IMR-90 (cell line): ENCODE results near the gene SUPT3H. TPM values are rescaled to one million over a fixed set of nuclear protein-coding genes. Genes with fewer than 3 reads are reported as not detected.

ENCODE experiments used
- ATAC-seq: fragments of 200-7000 bp; cut with Tn5 transposase; 2 replicates; pipeline ENCODE4 v1.9.1; 2020; ENCODE audit warnings: low read depth, mild to moderate bottlenecking, moderate library complexity
- BruUV-seq: library from RNA; stranded (reverse); fragments of 400-500 nt; replicated peaks from 2 replicates; lab custom pipeline; 2021; lab: Mats Ljungman, UMichigan
- CTCF ChIA-PET: fragments of 300-600 bp; formaldehyde crosslinking; extraction: SDS; loops from one replicate; lab custom pipeline; 2021; ENCODE audit warnings: antibody characterized with exemption; lab: Yijun Ruan, JAX
- POLR2A ChIA-PET: fragments of 300-600 bp; sonication (Branson Sonifier 250); formaldehyde crosslinking; loops from one replicate; lab custom pipeline; 2022; ENCODE audit warnings: antibody characterized with exemption; ENCODE audit not compliant: unreplicated experiment; lab: Charles Lee
- DNase-seq: peaks from one replicate; pipeline ENCODE4 v3.0.0; 2013
- H2AFZ ChIP-seq: replicated peaks from 2 replicates; pipeline ENCODE3; 2013; ENCODE audit warnings: low read length, mild to moderate bottlenecking; ENCODE audit not compliant: poor library complexity
- H2AK5ac ChIP-seq: 2 replicates; pipeline ENCODE4 v1.6.1; 2013; ENCODE audit warnings: low read depth, low read length, inconsistent platforms
- H2AK9ac ChIP-seq: replicated peaks from 2 replicates; pipeline ENCODE3; 2013; ENCODE audit warnings: mild to moderate bottlenecking, low read depth, low read length, moderate library complexity; ENCODE audit not compliant: poor library complexity
- H2BK120ac ChIP-seq: 2 replicates; pipeline ENCODE4 v1.6.1; 2013; ENCODE audit warnings: low read depth, low read length, inconsistent platforms
- H2BK15ac ChIP-seq: 3 replicates; pipeline ENCODE4 v1.6.1; 2013; ENCODE audit warnings: low read depth, low read length, inconsistent platforms
- H2BK20ac ChIP-seq: 2 replicates; pipeline ENCODE4 v1.6.1; 2013; ENCODE audit warnings: low read depth, mild to moderate bottlenecking, inconsistent platforms, low read length, moderate library complexity
- H2BK5ac ChIP-seq: 2 replicates; pipeline ENCODE4 v1.6.1; 2013; ENCODE audit warnings: mild to moderate bottlenecking, low read depth, low read length, inconsistent platforms; ENCODE audit not compliant: poor library complexity, severe bottlenecking
- H3K14ac ChIP-seq: replicated peaks from 2 replicates; pipeline ENCODE4 v1.6.1; 2013; ENCODE audit warnings: low read depth, low read length, inconsistent platforms
- H3K18ac ChIP-seq: 2 replicates; pipeline ENCODE4 v1.6.1; 2013; ENCODE audit warnings: low read depth, low read length, control low read depth
- H3K23ac ChIP-seq: 2 replicates; pipeline ENCODE4 v1.6.1; 2013; ENCODE audit warnings: low read depth, low read length, inconsistent platforms
- H3K27ac ChIP-seq: 2 replicates; pipeline ENCODE4 v1.5.1; 2013; ENCODE audit warnings: mild to moderate bottlenecking, control low read depth, low read length; ENCODE audit not compliant: insufficient read depth
- H3K27me3 ChIP-seq: 2 replicates; pipeline ENCODE4 v1.6.1; 2013; ENCODE audit warnings: low read length; ENCODE audit not compliant: control insufficient read depth, insufficient read depth
- H3K36me3 ChIP-seq: 2 replicates; pipeline ENCODE4 v1.6.1; 2013; ENCODE audit warnings: low read length, mixed read lengths; ENCODE audit not compliant: control insufficient read depth, insufficient read depth
- H3K4ac ChIP-seq: 2 replicates; pipeline ENCODE4 v1.6.1; 2013; ENCODE audit warnings: low read depth, low read length, inconsistent platforms
- H3K4me1 ChIP-seq: 2 replicates; pipeline ENCODE4 v1.6.1; 2013; ENCODE audit warnings: low read length, mixed read lengths; ENCODE audit not compliant: control insufficient read depth, insufficient read depth
- H3K4me2 ChIP-seq: 2 replicates; pipeline ENCODE4 v1.6.1; 2013; ENCODE audit warnings: low read depth, mild to moderate bottlenecking, control low read depth, low read length, moderate library complexity
- H3K4me3 ChIP-seq: 2 replicates; pipeline ENCODE4 v1.5.1; 2013; ENCODE audit warnings: low read depth, mild to moderate bottlenecking, control low read depth, low read length, moderate library complexity; ENCODE audit not compliant: insufficient read depth
- H3K56ac ChIP-seq: 2 replicates; pipeline ENCODE4 v1.6.1; 2013; ENCODE audit warnings: low read length, inconsistent platforms; ENCODE audit not compliant: insufficient read depth; ENCODE audit errors: extremely low read depth
- H3K79me1 ChIP-seq, 2 experiments: 2 replicates each; pipeline ENCODE4 v1.6.1; 2013; ENCODE audit warnings: low read length in 2 of 2, inconsistent platforms in 1 of 2, low read depth in 1 of 2
- H3K9ac ChIP-seq: 2 replicates; pipeline ENCODE4 v1.6.1; 2013; ENCODE audit warnings: low read depth, low read length, control low read depth
- H3K9me1 ChIP-seq: 2 replicates; pipeline ENCODE4 v1.6.1; 2013; ENCODE audit warnings: low read length, inconsistent platforms; ENCODE audit not compliant: insufficient read depth
- H3K9me3 ChIP-seq: 2 replicates; pipeline ENCODE4 v1.6.1; 2013; ENCODE audit warnings: low read length; ENCODE audit not compliant: control insufficient read depth, insufficient read depth
- H4K20me1 ChIP-seq: 2 replicates; pipeline ENCODE4 v1.6.1; 2013; ENCODE audit warnings: low read length, inconsistent platforms; ENCODE audit not compliant: insufficient read depth
- H4K5ac ChIP-seq: 2 replicates; pipeline ENCODE4 v1.6.1; 2013; ENCODE audit warnings: mild to moderate bottlenecking, low read depth, low read length, control low read depth
- H4K8ac ChIP-seq, 2 experiments: 2 replicates each; pipeline ENCODE4 v1.6.1; 2013; ENCODE audit warnings: low read depth in 2 of 2, low read length in 2 of 2, control low read depth in 1 of 2, inconsistent platforms in 1 of 2
- H4K91ac ChIP-seq: 2 replicates; pipeline ENCODE4 v1.6.1; 2013; ENCODE audit warnings: low read depth, low read length, inconsistent platforms; ENCODE audit not compliant: insufficient read depth
- FOS ChIP-seq: fragments of 150-350 bp; IDR thresholded peaks from 2 replicates; pipeline ENCODE4 v1.6.1; 2016; ENCODE audit warnings: low read depth, low read length
- RCOR1 ChIP-seq: IDR thresholded peaks from 2 replicates; pipeline ENCODE4 v1.6.1; 2012; ENCODE audit warnings: mild to moderate bottlenecking, low read length, improper control_type of control experiment; ENCODE audit not compliant: insufficient replicate concordance
- RFX5 ChIP-seq: IDR thresholded peaks from 2 replicates; pipeline ENCODE4 v1.8.0; 2012; ENCODE audit warnings: low read depth, mild to moderate bottlenecking, low read length, moderate library complexity
- dilution Hi-C: fragments of 300-500 bp; cut with HindIII; formaldehyde crosslinking; loops from one replicate; pipeline ENCODE4 v1.14.3; 2018; ENCODE audit warnings: low sequenced_read_pairs; ENCODE audit not compliant: unreplicated experiment
- in situ Hi-C: fragments of 300-500 bp; cut with MboI; formaldehyde crosslinking; loops from 3 replicates; pipeline ENCODE4 v1.14.3; 2019; ENCODE audit warnings: low sequenced_read_pairs, inconsistent platforms, mixed read lengths
- intact Hi-C: fragments of 100-400 bp; cut with micrococcal nuclease; formaldehyde crosslinking; loops from 2 replicates; pipeline ENCODE4 v1.10.0; 2022
- polyA plus RNA-seq, 3 experiments: library from polyadenylated mRNA; depleted of rRNA; stranded (reverse); fragments of >200 nt; gene quantifications; 2 replicates each; pipeline ENCODE4 v1.2.3, GENCODE V29; 2012; ENCODE audit warnings: low replicate concordance in 1 of 3
- total RNA-seq: library from RNA; depleted of rRNA; stranded (reverse); fragments of >200 nt; gene quantifications from 2 replicates; pipeline ENCODE4 v1.2.3, GENCODE V29; 2012

Gene SUPT3H
- total and polyA plus RNA-seq, 2 of the 4 experiments (the other 2 are of a cell fraction) = 4.5 to 5.0 TPM

DNA sequence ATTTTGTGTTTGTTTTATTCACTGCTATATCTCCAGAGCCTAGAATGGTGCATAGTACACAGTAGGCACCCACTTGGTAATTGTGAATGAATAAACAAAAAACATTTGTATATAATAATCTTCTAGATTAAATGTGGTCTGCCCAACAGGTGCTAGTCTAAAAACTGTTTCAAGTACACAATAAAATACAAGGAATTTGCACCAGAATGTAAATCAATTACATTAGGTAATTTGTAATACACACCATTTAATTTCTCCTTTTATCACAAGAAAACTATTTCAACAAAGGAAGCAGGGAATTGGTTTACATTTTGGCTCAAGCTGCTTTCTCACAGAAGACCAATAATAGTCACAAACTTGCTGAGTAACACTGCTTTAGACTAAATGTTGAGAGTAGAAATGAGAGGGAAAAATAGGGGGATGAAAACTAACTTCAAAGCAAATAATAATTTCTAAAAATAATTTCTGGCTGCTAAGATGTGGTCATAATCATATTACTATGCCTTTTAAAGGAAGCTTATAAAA, 27.5 kb downstream of the SUPT3H start:
- dilution Hi-C loops (no loop called here), in situ Hi-C loops (no loop called here), intact Hi-C loops (no loop called here)
- H3K4me3 ChIP-seq = no peak overlapping the region
- DNase-seq = peak; percentile 33
- no peaks in the 10 kb centered on the region for H4K20me1 ChIP-seq
- H3K4ac ChIP-seq = no peak overlapping the region
- H4K91ac ChIP-seq = no peak overlapping the region
- no peak overlapping the region for H2BK120ac ChIP-seq
- H3K4me2 ChIP-seq = no peak overlapping the region
- no peak; the same call in 1 of the 2 replicates for ATAC-seq
- no peak overlapping the region for H3K14ac ChIP-seq
- H3K36me3 ChIP-seq = no peaks in the 10 kb centered on the region
- 0 out of 2 replicates have a peak, but pooled peaks cover 2% of the 10 kb centered on the region for H3K9me1 ChIP-seq
- H2BK20ac ChIP-seq = no peak overlapping the region
- H2AK5ac ChIP-seq = no peak overlapping the region
- no peak overlapping the region for H3K56ac ChIP-seq
- H3K23ac ChIP-seq = no peak overlapping the region
- CTCF ChIA-PET = interaction anchor here (0.5 to 1.3 kb wide), 3 partner anchors 12 to 53 kb away, joined by 3 to 8 read pairs (median 5); no protein-coding TSS in a partner anchor
- H2AFZ ChIP-seq = no peak overlapping the region
- no peak overlapping the region for H2AK9ac ChIP-seq
- TF ChIP-seq RFX5 (no peak), FOS (no peak), RCOR1 (no peak)
- no peak overlapping the region for H2BK15ac ChIP-seq
- no peak overlapping the region for H3K9ac ChIP-seq
- H3K27me3 ChIP-seq = no peaks in the 10 kb centered on the region
- H3K79me1 ChIP-seq = no peaks in the 10 kb centered on the region; a peak in 1 of 4 replicates
- no peak overlapping the region for H4K5ac ChIP-seq
- H3K9me3 ChIP-seq = no peaks in the 10 kb centered on the region
- POLR2A ChIA-PET = no interaction called here
- H4K8ac ChIP-seq = no peak overlapping the region
- no peak overlapping the region for H2BK5ac ChIP-seq
- H3K27ac ChIP-seq = no peak overlapping the region
- peaks cover 3% of the 10 kb centered on the region; the same call in 1 of the 2 replicates for H3K4me1 ChIP-seq
- no TSS peak for BruUV-seq
- H3K18ac ChIP-seq = no peak overlapping the region
